Measurements from ENCODE around the gene ORMDL3. TPM values are rescaled to one million over a fixed set of nuclear protein-coding genes. Genes with fewer than 3 reads are reported as not detected.

Gene ORMDL3
- total RNA-seq, 4 donors from 2014 or later, result 78.5 to 338 (median 163) TPM

DNA sequence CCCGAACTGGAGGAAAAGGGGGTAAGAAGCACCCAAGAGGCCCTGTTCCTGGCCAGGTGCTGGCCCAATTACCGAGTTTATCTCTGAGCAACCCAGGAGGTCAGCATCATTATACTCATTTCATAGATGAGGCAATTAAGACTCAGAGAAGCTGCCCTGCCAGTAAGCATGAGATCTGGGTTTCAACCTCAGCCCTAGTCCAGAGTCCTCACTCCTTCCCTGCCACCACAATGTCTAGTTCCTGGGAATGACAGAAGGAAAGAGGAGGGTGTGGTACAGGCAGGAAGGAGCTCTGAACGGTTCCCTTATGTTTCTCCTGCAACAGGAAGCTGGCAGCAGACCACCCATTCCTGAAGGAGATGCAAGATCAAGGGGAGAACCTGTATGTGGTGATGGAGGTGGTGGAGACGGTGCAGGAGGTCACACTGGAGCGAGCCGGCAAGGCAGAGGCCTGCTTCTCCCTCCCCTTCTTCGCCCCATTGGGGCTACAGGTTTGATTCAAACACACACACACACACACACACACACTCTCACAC lies 42.8 kb upstream of the ORMDL3 start:
- no peak for ATAC-seq (ENCODE audit: low FRiP score)
- TF ChIP-seq, protein P1, sequence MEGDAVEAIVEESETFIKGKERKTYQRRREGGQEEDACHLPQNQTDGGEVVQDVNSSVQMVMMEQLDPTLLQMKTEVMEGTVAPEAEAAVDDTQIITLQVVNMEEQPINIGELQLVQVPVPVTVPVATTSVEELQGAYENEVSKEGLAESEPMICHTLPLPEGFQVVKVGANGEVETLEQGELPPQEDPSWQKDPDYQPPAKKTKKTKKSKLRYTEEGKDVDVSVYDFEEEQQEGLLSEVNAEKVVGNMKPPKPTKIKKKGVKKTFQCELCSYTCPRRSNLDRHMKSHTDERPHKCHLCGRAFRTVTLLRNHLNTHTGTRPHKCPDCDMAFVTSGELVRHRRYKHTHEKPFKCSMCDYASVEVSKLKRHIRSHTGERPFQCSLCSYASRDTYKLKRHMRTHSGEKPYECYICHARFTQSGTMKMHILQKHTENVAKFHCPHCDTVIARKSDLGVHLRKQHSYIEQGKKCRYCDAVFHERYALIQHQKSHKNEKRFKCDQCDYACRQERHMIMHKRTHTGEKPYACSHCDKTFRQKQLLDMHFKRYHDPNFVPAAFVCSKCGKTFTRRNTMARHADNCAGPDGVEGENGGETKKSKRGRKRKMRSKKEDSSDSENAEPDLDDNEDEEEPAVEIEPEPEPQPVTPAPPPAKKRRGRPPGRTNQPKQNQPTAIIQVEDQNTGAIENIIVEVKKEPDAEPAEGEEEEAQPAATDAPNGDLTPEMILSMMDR (IDR thresholded peaks at IDR 0.05), result no peak
- DNase-seq (ENCODE audit: low spot score), result no peak

- DNase-seq (ENCODE audit: low spot score) (no peak), ATAC-seq (ENCODE audit: low FRiP score) (no peak)
- TF ChIP-seq, protein P1 (IDR thresholded peaks at IDR 0.05), result no peak
Observed at GRCh38 chr17:39969375-39969774, 42.0 kb upstream of the ORMDL3 start.

GRCh38 chr17:39968761-39969160 lies 41.4 kb upstream of the ORMDL3 start:
- TF ChIP-seq, protein P1 (IDR thresholded peaks at IDR 0.05), result no peak
- ATAC-seq (ENCODE audit: low FRiP score) (no peak), DNase-seq (ENCODE audit: low spot score) (no peak)

GRCh38 chr17:39966771-39967170 lies 39.4 kb upstream of the ORMDL3 start:
- no peak for ATAC-seq (ENCODE audit: low FRiP score)
- no peak for DNase-seq (ENCODE audit: low spot score)
- TF ChIP-seq, protein P1 (IDR thresholded peaks at IDR 0.05), result no peak

- ATAC-seq (ENCODE audit: low FRiP score) (no peak), DNase-seq (ENCODE audit: low spot score) (no peak)
- TF ChIP-seq, protein P1 (IDR thresholded peaks at IDR 0.05), result no peak
Observed at GRCh38 chr17:39965017-39965699, 37.8 kb upstream of the ORMDL3 start.

DNA sequence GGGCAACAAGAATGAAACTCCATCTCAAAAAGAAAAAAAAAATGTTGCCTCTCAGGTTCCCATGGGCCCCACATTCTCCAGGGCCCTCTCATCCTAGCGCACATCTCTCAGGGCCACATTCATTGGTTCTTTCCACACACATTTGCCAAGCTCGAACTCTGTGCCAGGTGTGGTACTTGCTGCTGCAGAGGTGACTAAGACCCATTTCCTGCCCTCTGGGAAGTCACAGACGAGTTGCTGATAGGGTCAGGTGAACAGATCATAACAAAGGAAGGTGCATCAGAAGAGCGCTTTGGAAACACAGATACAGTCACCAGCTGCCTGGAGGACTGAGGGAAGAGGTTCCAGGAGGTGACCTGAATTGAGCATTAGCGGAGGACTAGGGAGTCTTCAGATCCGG lies 36.4 kb upstream of the ORMDL3 start:
- no peak for ATAC-seq (ENCODE audit: low FRiP score)
- TF ChIP-seq, protein P1 (IDR thresholded peaks at IDR 0.05), result no peak

GRCh38 chr17:39962642-39963220 lies 35.3 kb upstream of the ORMDL3 start, which contains the start of gene GSDMA:
Gene GSDMA, plus strand, starts transcription at chr17:39963004. Its CDS starts 2,684 bp downstream, at chr17:39965688.
- TF ChIP-seq, protein P1 (IDR thresholded peaks at IDR 0.05), result no peak
- ATAC-seq (ENCODE audit: low FRiP score) (no peak), DNase-seq (ENCODE audit: low spot score) (no peak)

More for the DNA sequence above, 36.4 kb upstream of the ORMDL3 start:
- DNase-seq (ENCODE audit: low spot score), result no peak

Data from omental fat pad (tissue), 4 donors.